K562 (cell line): ENCODE data around the gene ACY1. TPM values are rescaled to one million over a fixed set of nuclear protein-coding genes. Genes with fewer than 3 reads are reported as not detected.
A peak's percentile ranks its signal among the peaks of the same experiment; 100 is the strongest.

Experiments used
- ATAC-seq: fragments of 200-7000 bp; cut with Tn5 transposase; 3 replicates; pipeline ENCODE4 v1.9.1; 2020; ENCODE audit warnings: moderate library complexity
- BruUV-seq: library from RNA; stranded (reverse); fragments of 400-500 nt; replicated peaks from 2 replicates; lab custom pipeline; 2021; lab: Mats Ljungman, UMichigan
- CTCF ChIA-PET: fragments of 300-600 bp; formaldehyde crosslinking; extraction: SDS; loops from one replicate; lab custom pipeline; 2021; ENCODE audit warnings: low intra/inter-chr PET ratio; lab: Yijun Ruan, JAX
- POLR2A ChIA-PET: fragments of 300-600, 350-650 bp; sonication (Branson Sonifier 250); formaldehyde crosslinking; extraction: SDS; loops from one replicate; lab custom pipeline; 2021; ENCODE audit warnings: antibody characterized with exemption, inconsistent platforms; lab: Yijun Ruan, JAX
- DNase-seq, 4 experiments: peaks; one replicate each; pipeline versions ENCODE4 v3.0.0 to v3.0.0-alpha.2; 2011 to 2018; ENCODE audit warnings: low spot score in 3 of 4, mixed read lengths in 3 of 4; ENCODE audit errors: extremely low read depth in 1 of 4
- FAIRE-seq: peaks from 2 replicates; lab custom pipeline; 2011; peaks lifted over from hg19 to GRCh38; lab: Jason Lieb, UNC
- H2AFZ ChIP-seq: 2 replicates; pipeline ENCODE4 v1.6.0; 2011; ENCODE audit warnings: low read depth, low read length, control low read depth, inconsistent platforms
- H3K27ac ChIP-seq: fragments of 200-600 bp; 3 replicates; pipeline ENCODE4 v1.8.0; 2011; ENCODE audit warnings: low read depth, mild to moderate bottlenecking, control low read depth, inconsistent platforms, low read length, moderate library complexity, mixed read lengths; ENCODE audit errors: extremely low read depth
- H3K27me3 ChIP-seq, 2 experiments: fragments of 300-600 bp in 1 of 2; 2 replicates in 1 of 2; 3 replicates in 1 of 2; pipeline versions ENCODE4 v1.6.0 to v1.8.0; 2011; ENCODE audit warnings: inconsistent platforms in 2 of 2, low read length in 2 of 2, mild to moderate bottlenecking in 1 of 2, mixed read lengths in 1 of 2, moderate library complexity in 1 of 2; ENCODE audit not compliant: control insufficient read depth in 2 of 2, insufficient read depth in 2 of 2
- H3K36me3 ChIP-seq: fragments of 300-600 bp; 3 replicates; pipeline ENCODE4 v1.8.0; 2011; ENCODE audit warnings: mild to moderate bottlenecking, low read length, inconsistent platforms; ENCODE audit not compliant: control insufficient read depth, insufficient read depth
- H3K4me1 ChIP-seq, 2 experiments: fragments of 200-600 bp in 1 of 2; replicated peaks in 1 of 2; 2 replicates in 1 of 2; 3 replicates in 1 of 2; pipeline versions ENCODE4 v1.5.1 to v1.8.0; 2011; ENCODE audit warnings: inconsistent platforms in 2 of 2, low read length in 2 of 2, mild to moderate bottlenecking in 1 of 2, mixed read lengths in 1 of 2, moderate library complexity in 1 of 2; ENCODE audit not compliant: control insufficient read depth in 2 of 2, insufficient read depth in 2 of 2
- H3K4me2 ChIP-seq: 2 replicates; pipeline ENCODE4 v1.6.1; 2011; ENCODE audit warnings: low read length, control low read depth, inconsistent platforms, mixed read lengths; ENCODE audit not compliant: insufficient read depth
- H3K4me3 ChIP-seq: fragments of 200-600 bp; sonication (generic), shearing (Covaris generic); 2 replicates; pipeline ENCODE4 v1.5.1; 2016; ENCODE audit warnings: control low read depth, inconsistent platforms
- H3K79me2 ChIP-seq: fragments of 200-600 bp; 3 replicates; pipeline ENCODE4 v1.8.0; 2011; ENCODE audit warnings: low read length, inconsistent platforms; ENCODE audit not compliant: control insufficient read depth, insufficient read depth
- H3K9ac ChIP-seq, 2 experiments: 2 replicates each; pipeline versions ENCODE4 v1.6.0 to v1.6.1; 2011; ENCODE audit warnings: low read depth in 2 of 2, low read length in 2 of 2, control low read depth in 1 of 2, inconsistent platforms in 1 of 2, mild to moderate bottlenecking in 1 of 2, mixed read lengths in 1 of 2; ENCODE audit not compliant: insufficient read depth in 1 of 2
- H3K9me1 ChIP-seq: one replicate; pipeline ENCODE4 v1.6.0; 2011; ENCODE audit warnings: inconsistent platforms, mild to moderate bottlenecking, low read length, moderate library complexity; ENCODE audit not compliant: control insufficient read depth, insufficient read depth
- H3K9me3 ChIP-seq: replicated peaks from 2 replicates; pipeline ENCODE4 v1.5.1; 2011; ENCODE audit warnings: low read depth, low read length, inconsistent platforms; ENCODE audit not compliant: control insufficient read depth, insufficient read depth
- H4K20me1 ChIP-seq: replicated peaks from 2 replicates; pipeline ENCODE4 v1.6.1; 2011; ENCODE audit warnings: low read length, inconsistent platforms, mixed read lengths; ENCODE audit not compliant: control insufficient read depth, insufficient read depth
- DIDO1 ChIP-seq: fragments of 450-650 bp; IDR thresholded peaks from 2 replicates; pipeline ENCODE4 v1.6.1; 2016; ENCODE audit warnings: low read depth, missing biosample characterization, missing genetic modification characterization
- EP300 ChIP-seq: IDR thresholded peaks from 2 replicates; pipeline ENCODE4 v1.6.1; 2012; ENCODE audit warnings: low read length, improper control_type of control experiment
- KLF13 ChIP-seq: fragments of 450-650 bp; IDR thresholded peaks from 2 replicates; pipeline ENCODE4 v1.6.1; 2016; ENCODE audit warnings: missing genetic modification characterization, low read depth, mild to moderate bottlenecking, missing compliant biosample characterization, moderate library complexity, borderline replicate concordance
- THAP7 ChIP-seq: fragments of 250-450 bp; sonication (Bioruptor Pico); IDR thresholded peaks from 2 replicates; pipeline ENCODE4 v1.5.0; 2021
- WGBS: fragments of 100-300 bp; shearing (Covaris generic); methylation state at CpG from one replicate; pipeline ENCODE4 v1.1.6; 2016; ENCODE audit warnings: low coverage, mixed read lengths; ENCODE audit not compliant: insufficient coverage; ENCODE audit errors: missing lambda C conversion rate; 5-methylcytosine and 5-hydroxymethylcytosine counted together
- in situ Hi-C: fragments of 300-500 bp; cut with MboI; formaldehyde crosslinking; loops from 4 replicates; pipeline ENCODE4 v1.15.0; 2018; ENCODE audit warnings: inconsistent platforms, mixed read lengths
- intact Hi-C: fragments of 100-400 bp; cut with micrococcal nuclease; formaldehyde crosslinking; loops from 2 replicates; pipeline ENCODE4 v1.14.2; 2022
- polyA plus RNA-seq, 8 experiments: library from polyadenylated mRNA; depleted of rRNA in 4 of 8; stranded (reverse) in 5 of 8; unstranded in 3 of 8; fragments of >200 nt; fragmentation: Nextera tagmentation in 2 of 8; fragmentation: Illumina TruSeq in 1 of 8; extraction: Ambion mirVana in 2 of 8; extraction: Trizol in 1 of 8; gene quantifications; 2 replicates each; pipeline versions ENCODE4 v1.2.1 to v1.2.3, GENCODE V29; 2011 to 2014; ENCODE audit warnings: inconsistent platforms in 1 of 8, missing spikeins in 1 of 8
- total RNA-seq, 7 experiments: library from RNA; depleted of rRNA in 6 of 7; stranded (reverse); fragments of >200 nt in 6 of 7; fragmentation: Illumina TruSeq in 2 of 7; extraction: Trizol in 2 of 7; gene quantifications; 2 replicates each; pipeline versions ENCODE4 v1.2.1 to v1.2.3, GENCODE V29; 2011 to 2021; ENCODE audit warnings: low replicate concordance in 1 of 7

Gene ACY1
- total and polyA plus RNA-seq, 9 of the 15 experiments (the other 6 are each of a cell fraction or from before 2014, with no cell fraction given), result 70.7 to 195 (median 123) TPM

GRCh38 chr3:51938780-51939425, 44.4 kb upstream of the ACY1 start:
- no TSS peak for BruUV-seq
- FAIRE-seq (no peak), ATAC-seq (no peak), DNase-seq (no peak)
- Histone ChIP-seq H3K27me3 (no peaks in the 10 kb centered on the region), H3K36me3 (peaks cover 66% of the 10 kb centered on the region; the same call in 2 of the 3 replicates), H2AFZ (no peak overlapping the region), H3K4me3 (no peak overlapping the region), H3K9me3 (no peaks in the 10 kb centered on the region), H4K20me1 (no peaks in the 10 kb centered on the region), H3K27ac (no peak overlapping the region; the same call in 2 of the 3 replicates), H3K4me2 (no peak overlapping the region), H3K9me1 (peaks cover 5% of the 10 kb centered on the region), H3K79me2 (peaks cover 35% of the 10 kb centered on the region), H3K4me1 (peaks cover 19 to 30% of the 10 kb centered on the region in 2 experiments; a peak in 4 of 5 replicates), H3K9ac (peak overlapping the region in 1 of 2 experiments; percentile 64; a peak in 1 of 4 replicates)
- CTCF ChIA-PET, result no interaction called here
- in situ Hi-C loops, result no loop called here
- intact Hi-C loops, result no loop called here
- POLR2A ChIA-PET, result no interaction called here
- no peak for TF ChIP-seq DIDO1 (tag)
- TF ChIP-seq KLF13, result no peak
- TF ChIP-seq EP300, result no peak
- no peak for TF ChIP-seq THAP7
- WGBS, result 87% methylated on average over 5 of the region's 9 CpGs
